GM21526 (cell line): ENCODE data around the gene EGFR.
"Not testable (repeated sequence)": the region's sequence is repeated elsewhere in the genome, so short reads cannot be mapped to it uniquely, and the experiment has no call there.

ENCODE experiments used
- ATAC-seq: cut with Tn5 transposase; IDR thresholded peaks from one replicate; pipeline ENCODE4 v1.9.1; 2021; ENCODE audit warnings: moderate library complexity; ENCODE audit not compliant: unreplicated experiment, low FRiP score

EGFR gene

GRCh38 chr7:55034776-55035175 is 16.0 kb downstream of the EGFR start:
- no peak for ATAC-seq

GRCh38 chr7:55035410-55035809 is 16.6 kb downstream of the EGFR start:
- not testable (repeated sequence) for ATAC-seq

- ATAC-seq, result no peak
These were observed 18.3 kb downstream of the EGFR start for GRCh38 chr7:55036950-55037736.

GRCh38 chr7:55043691-55044370 is 25.0 kb downstream of the EGFR start:
- ATAC-seq, result no peak

- no peak for ATAC-seq
These were observed 25.5 kb downstream of the EGFR start for GRCh38 chr7:55044371-55044717.

- ATAC-seq, result no peak
These were observed 26.0 kb downstream of the EGFR start for GRCh38 chr7:55044791-55045190.

GRCh38 chr7:55046582-55047342 is 27.9 kb downstream of the EGFR start:
- no peak for ATAC-seq

GRCh38 chr7:55048221-55048859 is 29.5 kb downstream of the EGFR start:
- ATAC-seq, result no peak

- ATAC-seq, result no peak
These were observed 31.5 kb downstream of the EGFR start for GRCh38 chr7:55050281-55050680.

- no peak for ATAC-seq
These were observed 33.3 kb downstream of the EGFR start for GRCh38 chr7:55052081-55052480.

- no peak for ATAC-seq
These were observed 34.1 kb downstream of the EGFR start for GRCh38 chr7:55052741-55053427.

- no peak for ATAC-seq
These were observed 35.1 kb downstream of the EGFR start for GRCh38 chr7:55053651-55054571.

GRCh38 chr7:55054758-55055157 is 35.9 kb downstream of the EGFR start:
- no peak for ATAC-seq

- no peak for ATAC-seq
These were observed 36.7 kb downstream of the EGFR start for GRCh38 chr7:55055479-55055878.

GRCh38 chr7:55056068-55056467 is 37.3 kb downstream of the EGFR start:
- ATAC-seq, result no peak

GRCh38 chr7:55056577-55057480 is 38.0 kb downstream of the EGFR start:
- ATAC-seq, result no peak

GRCh38 chr7:55058314-55058713 is 39.5 kb downstream of the EGFR start:
- no peak for ATAC-seq

- ATAC-seq, result no peak
These were observed 40.2 kb downstream of the EGFR start for GRCh38 chr7:55059021-55059420.
